KOPT-K1 (cell line): Measurements from ENCODE around the gene NFIB.

Source experiments
- H3K27ac ChIP-seq: fragments of 200-600 bp; sonication (generic); 2 replicates; pipeline ENCODE4 v1.5.1; 2016; ENCODE audit warnings: antibody characterized with exemption, mild to moderate bottlenecking, low read depth, low read length; ENCODE audit not compliant: poor library complexity, severe bottlenecking
- H3K36me3 ChIP-seq: fragments of 200-600 bp; sonication (generic); 2 replicates; pipeline ENCODE4 v1.5.1; 2017; ENCODE audit warnings: antibody characterized with exemption, mild to moderate bottlenecking, low read length, moderate library complexity; ENCODE audit not compliant: insufficient read depth
- H3K9me3 ChIP-seq: fragments of 200-600 bp; sonication (generic); 2 replicates; pipeline ENCODE4 v1.5.1; 2017; ENCODE audit warnings: antibody characterized with exemption, low read length, mild to moderate bottlenecking; ENCODE audit not compliant: insufficient read depth, poor library complexity, severe bottlenecking

Gene NFIB

GRCh38 chr9:14132775-14133174 is 181.2 kb downstream of the NFIB start:
- Histone ChIP-seq H3K9me3 (no peaks in the 10 kb centered on the region), H3K36me3 (no peaks in the 10 kb centered on the region), H3K27ac (no peak overlapping the region)

DNA sequence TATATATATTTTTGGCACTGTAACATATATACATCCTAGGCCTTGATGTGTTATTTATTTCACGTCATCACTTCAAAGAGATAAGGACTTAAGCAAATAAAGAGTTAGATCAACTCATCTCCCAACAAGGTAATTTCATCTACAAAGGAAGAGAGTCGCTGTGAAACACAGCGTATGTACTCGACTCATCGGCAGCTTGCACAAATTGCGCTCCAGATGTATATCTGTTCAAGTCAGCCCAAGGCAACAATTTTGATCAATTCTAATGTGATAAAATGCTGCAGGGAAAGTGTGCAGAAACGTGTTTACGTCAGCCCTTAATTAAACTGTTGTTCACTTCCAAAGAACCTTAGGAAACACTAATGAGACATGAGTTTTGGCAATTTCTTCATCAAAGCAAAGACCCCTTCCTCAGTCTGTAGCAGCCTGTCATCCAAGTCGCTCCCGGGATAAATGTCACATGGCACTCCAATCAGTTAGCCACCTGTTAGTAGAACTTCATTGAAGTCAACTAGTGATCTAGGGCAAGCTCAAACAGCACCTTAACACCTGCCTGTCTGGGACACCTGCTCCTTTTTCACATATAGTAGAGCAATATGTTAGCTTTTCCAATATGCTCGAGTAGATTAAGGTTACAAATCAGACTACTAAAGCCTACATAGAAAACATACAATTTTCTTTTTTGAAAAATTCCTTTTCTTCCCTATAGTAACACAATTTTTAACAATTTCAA is 182.4 kb downstream of the NFIB start:
- Histone ChIP-seq H3K27ac (no peak overlapping the region), H3K36me3 (no peaks in the 10 kb centered on the region), H3K9me3 (no peaks in the 10 kb centered on the region)

DNA sequence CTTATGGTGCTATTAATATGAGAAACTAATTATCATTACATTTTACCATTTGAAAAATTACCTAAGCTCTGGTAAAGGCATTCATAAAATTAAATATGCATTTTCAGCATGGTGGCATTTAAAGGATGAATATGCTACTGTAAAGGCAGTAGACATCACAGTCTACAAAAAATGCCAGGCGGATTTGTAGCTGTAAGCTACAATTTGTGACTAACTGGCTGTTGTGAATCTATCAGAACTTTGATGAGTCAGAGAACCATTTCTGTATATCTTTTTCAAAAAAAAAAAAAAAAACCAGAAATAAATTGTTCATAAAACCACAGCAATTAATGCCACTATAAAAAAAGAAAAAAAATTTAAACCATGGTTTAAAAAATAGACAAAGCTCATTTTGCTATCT is 186.3 kb downstream of the NFIB start:
- Histone ChIP-seq H3K27ac (no peak overlapping the region), H3K36me3 (no peaks in the 10 kb centered on the region), H3K9me3 (no peaks in the 10 kb centered on the region)

- Histone ChIP-seq H3K27ac (no peak overlapping the region), H3K36me3 (no peaks in the 10 kb centered on the region), H3K9me3 (no peaks in the 10 kb centered on the region)
These were observed 194.0 kb downstream of the NFIB start for GRCh38 chr9:14119694-14120514.

DNA sequence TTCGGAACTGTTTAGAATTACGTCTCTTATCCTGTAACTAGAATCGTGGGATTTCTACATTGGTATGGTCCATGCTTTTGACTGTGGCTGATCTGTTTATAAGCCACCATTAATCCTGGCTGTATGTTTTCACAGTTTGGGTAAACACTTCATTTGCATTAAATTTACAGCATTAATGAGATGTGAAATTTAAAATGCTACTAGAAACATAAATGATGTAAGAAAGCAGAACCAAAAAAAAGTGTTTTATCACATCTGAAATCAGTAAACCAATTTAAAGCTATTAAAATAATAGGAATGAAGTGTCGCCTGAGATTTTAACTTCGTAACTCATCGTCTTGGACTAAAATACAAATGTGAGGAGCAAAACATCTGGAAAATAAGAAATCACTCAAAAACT is 201.7 kb downstream of the NFIB start:
- Histone ChIP-seq H3K36me3 (no peaks in the 10 kb centered on the region), H3K9me3 (no peaks in the 10 kb centered on the region), H3K27ac (no peak overlapping the region)

GRCh38 chr9:14111696-14112095 is 202.2 kb downstream of the NFIB start:
- no peak overlapping the region for H3K27ac ChIP-seq
- H3K36me3 ChIP-seq: no peaks in the 10 kb centered on the region
- H3K9me3 ChIP-seq: no peaks in the 10 kb centered on the region

DNA sequence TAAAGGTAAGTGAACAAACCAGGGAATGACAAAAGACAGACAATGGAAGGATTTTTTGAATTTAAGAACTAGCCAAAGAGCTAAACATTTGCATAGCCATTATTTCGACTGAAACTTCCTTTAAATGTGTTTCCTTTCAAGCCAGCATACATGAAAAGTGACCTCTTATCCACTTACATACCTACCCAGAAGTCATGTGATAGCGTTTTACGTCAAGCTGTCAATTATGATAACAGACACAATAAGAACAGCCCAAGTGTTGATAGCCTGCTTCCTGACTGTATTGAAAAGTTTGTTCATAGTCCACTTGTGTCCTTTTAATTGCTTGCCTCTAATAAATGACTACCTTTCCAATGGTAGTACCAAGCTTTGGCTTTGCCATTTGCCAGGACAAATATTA is 206.0 kb downstream of the NFIB start:
- no peak overlapping the region for H3K27ac ChIP-seq
- no peaks in the 10 kb centered on the region for H3K9me3 ChIP-seq

GRCh38 chr9:14107495-14107894 is 206.4 kb downstream of the NFIB start:
- no peak overlapping the region for H3K27ac ChIP-seq
- H3K36me3 ChIP-seq: no peaks in the 10 kb centered on the region
- H3K9me3 ChIP-seq: no peaks in the 10 kb centered on the region

More for the DNA sequence above, 206.0 kb downstream of the NFIB start:
- no peaks in the 10 kb centered on the region for H3K36me3 ChIP-seq

GRCh38 chr9:14106699-14107098 is 207.2 kb downstream of the NFIB start:
- H3K36me3 ChIP-seq: no peaks in the 10 kb centered on the region
- no peaks in the 10 kb centered on the region for H3K9me3 ChIP-seq
- H3K27ac ChIP-seq: no peak overlapping the region

- Histone ChIP-seq H3K27ac (no peak overlapping the region), H3K9me3 (no peaks in the 10 kb centered on the region), H3K36me3 (no peaks in the 10 kb centered on the region)
These were observed 209.4 kb downstream of the NFIB start for GRCh38 chr9:14104496-14104895.

GRCh38 chr9:14103115-14103514 is 210.8 kb downstream of the NFIB start:
- H3K36me3 ChIP-seq: no peaks in the 10 kb centered on the region
- H3K27ac ChIP-seq: no peak overlapping the region
- H3K9me3 ChIP-seq: no peaks in the 10 kb centered on the region

DNA sequence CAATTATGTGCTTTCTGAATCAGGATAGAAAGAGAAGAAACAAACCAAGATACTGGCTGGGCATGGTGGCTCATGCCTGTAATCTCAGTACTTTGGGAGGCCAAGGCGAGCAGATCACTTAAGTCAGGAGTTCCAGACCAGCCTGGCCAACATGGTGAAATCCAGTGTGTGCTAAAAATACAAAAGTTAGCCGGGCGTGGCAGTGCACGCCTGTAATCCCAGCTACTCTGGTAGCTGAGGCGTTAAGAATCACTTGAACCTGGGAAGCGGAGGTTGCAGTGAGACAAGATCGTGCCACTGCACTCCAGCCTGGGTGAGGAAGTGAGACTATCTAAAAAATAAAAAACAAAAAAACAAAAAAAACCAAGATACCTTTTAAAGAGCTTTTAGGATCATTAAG is 214.2 kb downstream of the NFIB start:
- H3K36me3 ChIP-seq: no peaks in the 10 kb centered on the region
- no peaks in the 10 kb centered on the region for H3K9me3 ChIP-seq
- no peak overlapping the region for H3K27ac ChIP-seq

DNA sequence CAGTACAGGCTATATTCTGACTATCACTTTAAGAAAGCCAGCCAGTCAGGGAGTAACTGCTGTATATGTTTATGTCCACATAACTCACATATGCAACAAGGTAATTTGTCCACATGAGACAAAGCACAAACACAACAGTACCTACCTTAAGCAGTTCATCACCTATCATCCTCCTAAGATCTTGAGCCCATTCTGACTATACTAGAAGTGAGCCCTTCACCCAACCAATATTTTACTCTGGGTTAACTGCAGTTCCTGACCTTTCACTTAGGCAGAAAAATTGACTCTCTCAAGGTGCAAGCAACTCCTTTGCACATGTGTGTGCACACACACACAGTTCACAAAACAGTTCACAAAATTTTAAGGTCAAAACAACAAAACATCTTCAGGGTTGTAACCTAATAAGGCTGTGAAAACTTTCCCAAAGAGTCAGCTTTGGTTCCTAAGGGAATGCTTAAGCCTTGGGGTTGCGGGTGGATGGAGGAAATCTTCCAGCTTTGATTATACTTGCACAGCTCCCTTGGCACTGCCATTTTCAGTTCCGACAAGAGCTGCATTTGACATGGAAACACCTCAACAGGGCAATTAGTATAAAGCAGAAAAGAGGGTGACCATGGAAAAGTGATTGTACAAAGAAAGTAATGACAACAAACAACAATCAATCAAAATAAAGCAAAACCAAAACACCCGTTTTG is 215.3 kb downstream of the NFIB start:
- Histone ChIP-seq H3K36me3 (no peaks in the 10 kb centered on the region), H3K27ac (no peak overlapping the region), H3K9me3 (no peaks in the 10 kb centered on the region)

DNA sequence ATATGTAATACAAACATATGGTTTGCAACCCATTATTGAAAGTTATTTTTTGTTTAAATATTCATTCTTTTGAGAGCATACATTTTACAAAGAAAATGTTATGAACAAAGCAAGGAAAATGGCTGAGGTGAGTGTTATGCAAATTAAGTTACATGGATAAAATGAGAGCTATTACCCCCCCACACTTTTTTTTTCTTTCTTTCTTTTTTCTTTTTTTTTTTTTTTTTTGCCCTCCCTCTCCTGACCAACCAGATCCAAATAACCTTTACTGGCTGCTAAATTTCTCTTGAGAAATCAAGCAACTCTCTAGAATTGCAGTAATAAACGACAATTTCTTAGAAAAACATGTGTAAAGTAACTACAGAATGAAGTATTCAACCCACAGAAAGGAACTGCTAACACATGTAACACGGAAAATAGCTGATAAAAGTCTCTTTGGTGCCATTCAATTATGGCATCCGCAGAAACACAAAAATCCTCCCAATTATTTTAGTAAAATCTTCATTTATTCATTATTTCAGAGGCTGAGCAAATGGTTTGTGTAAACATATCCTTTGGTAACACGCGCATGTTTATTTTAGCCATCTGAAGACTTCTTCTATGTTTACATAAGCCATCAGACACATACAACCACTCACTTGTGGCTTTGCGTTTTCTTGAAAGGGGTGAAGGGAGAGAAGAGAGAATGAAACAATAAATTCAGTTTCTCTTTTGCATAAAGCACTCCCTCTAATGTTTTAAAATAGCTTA is 216.1 kb downstream of the NFIB start:
- no peaks in the 10 kb centered on the region for H3K36me3 ChIP-seq
- no peaks in the 10 kb centered on the region for H3K9me3 ChIP-seq
- H3K27ac ChIP-seq: no peak overlapping the region

DNA sequence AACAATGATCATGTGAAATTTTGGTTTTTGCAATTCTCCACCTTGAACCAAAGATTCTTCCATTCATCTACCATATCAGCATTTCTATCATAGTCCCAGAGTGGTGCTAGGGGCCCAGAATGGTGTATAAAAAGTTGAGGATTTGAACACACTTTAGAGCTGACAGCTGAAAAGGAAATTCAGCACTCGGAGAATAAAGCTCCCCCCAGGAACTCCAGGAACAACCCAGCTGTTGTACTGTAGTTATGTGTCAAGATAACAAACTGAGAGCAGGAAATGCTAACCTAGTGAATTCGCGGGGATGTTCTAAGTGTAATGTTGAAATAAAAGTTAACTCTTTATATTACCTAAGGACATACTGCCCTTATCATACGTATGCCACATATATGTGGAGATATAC is 216.7 kb downstream of the NFIB start:
- no peak overlapping the region for H3K27ac ChIP-seq
- no peaks in the 10 kb centered on the region for H3K9me3 ChIP-seq
- no peaks in the 10 kb centered on the region for H3K36me3 ChIP-seq
